Measurements from ENCODE around the gene ARID5B.

ARID5B gene

GRCh38 chr10:62011558-62011957, 110.1 kb downstream of the ARID5B start:
- TF ChIP-seq SIN3A (IDR thresholded peaks at IDR 0.05; ENCODE audit: borderline replicate concordance, insufficient read depth, low read length): no peak
- TF ChIP-seq POLR2AphosphoS5 (IDR thresholded peaks at IDR 0.05; ENCODE audit: low read depth, low read length): no peak
- no peak for TF ChIP-seq FOXP2 (optimal IDR thresholded peaks at IDR 0.05; ENCODE audit: borderline replicate concordance, extremely low read depth, extremely low read length, insufficient read depth)
- TF ChIP-seq REST (IDR thresholded peaks at IDR 0.05; ENCODE audit: insufficient read depth in 1 of 2, low read depth in 2 of 2, low read length in 2 of 2): no peak
- TF ChIP-seq TAF1 (IDR thresholded peaks at IDR 0.05; ENCODE audit: borderline replicate concordance, insufficient read depth, low read length): no peak

- TF ChIP-seq POLR2AphosphoS5 (IDR thresholded peaks at IDR 0.05; ENCODE audit: low read depth, low read length): no peak
- no peak for TF ChIP-seq SIN3A (IDR thresholded peaks at IDR 0.05; ENCODE audit: borderline replicate concordance, insufficient read depth, low read length)
- no peak for TF ChIP-seq REST (IDR thresholded peaks at IDR 0.05; ENCODE audit: insufficient read depth in 1 of 2, low read depth in 2 of 2, low read length in 2 of 2)
- TF ChIP-seq FOXP2 (optimal IDR thresholded peaks at IDR 0.05; ENCODE audit: borderline replicate concordance, extremely low read depth, extremely low read length, insufficient read depth): no peak
- no peak for TF ChIP-seq TAF1 (IDR thresholded peaks at IDR 0.05; ENCODE audit: borderline replicate concordance, insufficient read depth, low read length)
These were observed 110.8 kb downstream of the ARID5B start for GRCh38 chr10:62012318-62012717.

- no peak for TF ChIP-seq REST (IDR thresholded peaks at IDR 0.05; ENCODE audit: insufficient read depth in 1 of 2, low read depth in 2 of 2, low read length in 2 of 2)
- no peak for TF ChIP-seq SIN3A (IDR thresholded peaks at IDR 0.05; ENCODE audit: borderline replicate concordance, insufficient read depth, low read length)
- no peak for TF ChIP-seq FOXP2 (optimal IDR thresholded peaks at IDR 0.05; ENCODE audit: borderline replicate concordance, extremely low read depth, extremely low read length, insufficient read depth)
- TF ChIP-seq POLR2AphosphoS5 (IDR thresholded peaks at IDR 0.05; ENCODE audit: low read depth, low read length): no peak
- TF ChIP-seq TAF1 (IDR thresholded peaks at IDR 0.05; ENCODE audit: borderline replicate concordance, insufficient read depth, low read length): no peak
These were observed 113.0 kb downstream of the ARID5B start for GRCh38 chr10:62014510-62014909.

- TF ChIP-seq SIN3A (IDR thresholded peaks at IDR 0.05; ENCODE audit: borderline replicate concordance, insufficient read depth, low read length) (no peak), FOXP2 (optimal IDR thresholded peaks at IDR 0.05; ENCODE audit: borderline replicate concordance, extremely low read depth, extremely low read length, insufficient read depth) (no peak), POLR2AphosphoS5 (IDR thresholded peaks at IDR 0.05; ENCODE audit: low read depth, low read length) (no peak), REST (IDR thresholded peaks at IDR 0.05; ENCODE audit: insufficient read depth in 1 of 2, low read depth in 2 of 2, low read length in 2 of 2) (no peak), TAF1 (IDR thresholded peaks at IDR 0.05; ENCODE audit: borderline replicate concordance, insufficient read depth, low read length) (no peak)
These were observed 114.5 kb downstream of the ARID5B start for GRCh38 chr10:62015994-62016393.

Data from PFSK-1 (cell line).